Measurements from ENCODE around the gene PAK3.

PAK3 gene

GRCh38 chrX:111216293-111216801 is 120.4 kb downstream of the PAK3 start:
- Histone ChIP-seq H3K36me3 (no peaks in the 10 kb centered on the region), H3K4me1 (ENCODE audit: control insufficient read depth in 1 of 2, insufficient read depth in 1 of 2, low read depth in 1 of 2, low read length in 1 of 2) (no peaks in the 10 kb centered on the region), H3K27me3 (no peaks in the 10 kb centered on the region), H3K9me3 (no peaks in the 10 kb centered on the region), H3K27ac (no peak overlapping the region), H3K4me3 (ENCODE audit: low read depth in 1 of 2, low read length in 1 of 2) (no peak overlapping the region)
- no peak for TF ChIP-seq CTCF (IDR thresholded peaks at IDR 0.05)

GRCh38 chrX:111244235-111244750 is 148.3 kb downstream of the PAK3 start:
- Histone ChIP-seq H3K27me3 (no peaks in the 10 kb centered on the region), H3K27ac (no peak overlapping the region), H3K36me3 (no peaks in the 10 kb centered on the region), H3K4me3 (ENCODE audit: low read depth in 1 of 2, low read length in 1 of 2) (no peak overlapping the region), H3K9me3 (no peaks in the 10 kb centered on the region), H3K4me1 (ENCODE audit: control insufficient read depth in 1 of 2, insufficient read depth in 1 of 2, low read depth in 1 of 2, low read length in 1 of 2) (no peaks in the 10 kb centered on the region)
- TF ChIP-seq CTCF (IDR thresholded peaks at IDR 0.05) = no peak

GRCh38 chrX:111254896-111255693 is 159.1 kb downstream of the PAK3 start:
- no peak for TF ChIP-seq CTCF (IDR thresholded peaks at IDR 0.05)
- H3K27ac ChIP-seq = no peak overlapping the region
- no peak overlapping the region for H3K4me3 ChIP-seq (ENCODE audit: low read depth in 1 of 2, low read length in 1 of 2)
- H3K36me3 ChIP-seq = no peaks in the 10 kb centered on the region
- H3K9me3 ChIP-seq = no peaks in the 10 kb centered on the region
- no peaks in the 10 kb centered on the region for H3K4me1 ChIP-seq (ENCODE audit: control insufficient read depth in 1 of 2, insufficient read depth in 1 of 2, low read depth in 1 of 2, low read length in 1 of 2)
- no peaks in the 10 kb centered on the region for H3K27me3 ChIP-seq

- TF ChIP-seq CTCF (IDR thresholded peaks at IDR 0.05) = no peak
- Histone ChIP-seq H3K9me3 (no peaks in the 10 kb centered on the region), H3K4me3 (ENCODE audit: low read depth in 1 of 2, low read length in 1 of 2) (no peak overlapping the region), H3K4me1 (ENCODE audit: control insufficient read depth in 1 of 2, insufficient read depth in 1 of 2, low read depth in 1 of 2, low read length in 1 of 2) (no peaks in the 10 kb centered on the region), H3K36me3 (no peaks in the 10 kb centered on the region), H3K27ac (no peak overlapping the region), H3K27me3 (no peaks in the 10 kb centered on the region)
Measured at GRCh38 chrX:111257733-111258132, 161.7 kb downstream of the PAK3 start.

GRCh38 chrX:111259559-111259958 is 163.6 kb downstream of the PAK3 start:
- no peak for TF ChIP-seq CTCF (IDR thresholded peaks at IDR 0.05)
- Histone ChIP-seq H3K27me3 (no peaks in the 10 kb centered on the region), H3K27ac (no peak overlapping the region), H3K9me3 (no peaks in the 10 kb centered on the region), H3K4me3 (ENCODE audit: low read depth in 1 of 2, low read length in 1 of 2) (no peak overlapping the region), H3K36me3 (no peaks in the 10 kb centered on the region), H3K4me1 (ENCODE audit: control insufficient read depth in 1 of 2, insufficient read depth in 1 of 2, low read depth in 1 of 2, low read length in 1 of 2) (no peaks in the 10 kb centered on the region)
